ENCODE results near the gene POM121L12. TPM values are rescaled to one million over a fixed set of nuclear protein-coding genes. Genes with fewer than 3 reads are reported as not detected.

Gene POM121L12
- total and polyA plus RNA-seq, 2 of the 4 experiments (the other 2 are of a cell fraction) = not detected

- Histone ChIP-seq H3K9ac (ENCODE audit: low read depth, low read length) (no peak overlapping the region), H3K9me1 (ENCODE audit: insufficient read depth, low read length) (no peaks in the 10 kb centered on the region), H2BK120ac (ENCODE audit: low read depth, low read length) (no peak overlapping the region), H4K8ac (ENCODE audit: low read depth in 2 of 2, low read length in 2 of 2) (no peak overlapping the region), H3K14ac (replicated peaks; ENCODE audit: low read depth, low read length) (no peak overlapping the region), H3K4me2 (ENCODE audit: low read depth, low read length) (no peak overlapping the region), H3K4me1 (ENCODE audit: control insufficient read depth, insufficient read depth, low read length) (no peaks in the 10 kb centered on the region), H4K5ac (ENCODE audit: low read depth, low read length) (no peak overlapping the region), H3K27me3 (ENCODE audit: control insufficient read depth, insufficient read depth, low read length) (no peaks in the 10 kb centered on the region), H2AFZ (replicated peaks; ENCODE audit: low read length, poor library complexity) (no peak overlapping the region), H2AK5ac (ENCODE audit: low read depth, low read length) (no peak overlapping the region), H3K4me3 (ENCODE audit: insufficient read depth, low read depth, low read length) (no peak overlapping the region), H2BK15ac (ENCODE audit: low read depth, low read length) (no peak overlapping the region), H3K9me3 (ENCODE audit: control insufficient read depth, insufficient read depth, low read length) (peaks cover 11% of the 10 kb centered on the region), H4K91ac (ENCODE audit: insufficient read depth, low read depth, low read length) (no peak overlapping the region), H2BK20ac (ENCODE audit: low read depth, low read length) (no peak overlapping the region), H3K18ac (ENCODE audit: low read depth, low read length) (no peak overlapping the region), H3K36me3 (ENCODE audit: control insufficient read depth, insufficient read depth, low read length) (no peaks in the 10 kb centered on the region), H3K56ac (ENCODE audit: extremely low read depth, insufficient read depth, low read length) (no peak overlapping the region), H3K4ac (ENCODE audit: low read depth, low read length) (no peak overlapping the region), H4K20me1 (ENCODE audit: insufficient read depth, low read length) (no peaks in the 10 kb centered on the region), H2BK5ac (ENCODE audit: low read depth, low read length, poor library complexity, severe bottlenecking) (no peak overlapping the region), H3K27ac (ENCODE audit: insufficient read depth, low read length) (no peak overlapping the region), H3K23ac (ENCODE audit: low read depth, low read length) (no peak overlapping the region), H2AK9ac (replicated peaks; ENCODE audit: low read depth, low read length, poor library complexity) (no peak overlapping the region), H3K79me1 (ENCODE audit: low read depth in 1 of 2, low read length in 2 of 2) (no peaks in the 10 kb centered on the region)
- no peak for TF ChIP-seq RAD21 (IDR thresholded peaks at IDR 0.05; ENCODE audit: low read length)
- TF ChIP-seq USF2 (IDR thresholded peaks at IDR 0.05; ENCODE audit: low read depth, low read length) = no peak
- TF ChIP-seq CHD1 (IDR thresholded peaks at IDR 0.05; ENCODE audit: low read depth, low read length) = no peak
- no peak for TF ChIP-seq SMC3 (IDR thresholded peaks at IDR 0.05; ENCODE audit: low read depth, low read length)
- TF ChIP-seq RCOR1 (IDR thresholded peaks at IDR 0.05; ENCODE audit: insufficient replicate concordance, low read length) = no peak
- TF ChIP-seq FOS (IDR thresholded peaks at IDR 0.05; ENCODE audit: low read depth, low read length) = no peak
- TF ChIP-seq MAFK (IDR thresholded peaks at IDR 0.05; ENCODE audit: low read depth, low read length) = no peak
- TF ChIP-seq MXI1 (IDR thresholded peaks at IDR 0.05; ENCODE audit: borderline replicate concordance, low read depth, low read length) = no peak
- no peak for TF ChIP-seq MAZ (IDR thresholded peaks at IDR 0.05; ENCODE audit: borderline replicate concordance, low read depth, low read length)
- TF ChIP-seq NFE2L2 (IDR thresholded peaks at IDR 0.05; ENCODE audit: low read depth, low read length) = no peak
- no peak for TF ChIP-seq POLR2A (IDR thresholded peaks at IDR 0.05; ENCODE audit: low read depth, low read length)
- TF ChIP-seq CEBPB (IDR thresholded peaks at IDR 0.05; ENCODE audit: low read depth, low read length) = no peak
- no peak for TF ChIP-seq ELK1 (IDR thresholded peaks at IDR 0.05; ENCODE audit: borderline replicate concordance, low read depth, low read length)
- TF ChIP-seq RFX5 (IDR thresholded peaks at IDR 0.05; ENCODE audit: low read depth, low read length) = no peak
- TF ChIP-seq CTCF (conservative IDR thresholded peaks at IDR 0.05; ENCODE audit: low read depth, low read length) = no peak
- DNase-seq (no peak), ATAC-seq (ENCODE audit: low read depth) (no peak)
- BruUV-seq (replicated peaks) = no TSS peak
- WGBS, 2 experiments (ENCODE audit: extremely low coverage in 2 of 2, insufficient read length in 1 of 2) = no CpG with 5 or more reads among the region's 2 CpGs
- POLR2A ChIA-PET (ENCODE audit: unreplicated experiment) = no interaction called here
- in situ Hi-C loops (cut with MboI; ENCODE audit: low sequenced_read_pairs) (no loop called here), intact Hi-C loops (cut with micrococcal nuclease) (no loop called here), dilution Hi-C loops (cut with HindIII; ENCODE audit: low sequenced_read_pairs, unreplicated experiment) (no loop called here)
- CTCF ChIA-PET = no interaction called here
Observed at GRCh38 chr7:53068673-53069072, 33.2 kb downstream of the POM121L12 start.
